ENCODE results near the gene EFS.
A peak's percentile ranks its signal among the peaks of the same experiment; 100 is the strongest.
"Not testable (repeated sequence)": the region's sequence is repeated elsewhere in the genome, so short reads cannot be mapped to it uniquely, and the experiment has no call there.

The EFS gene

GRCh38 chr14:23347406-23348296 is 17.3 kb downstream of the EFS start:
- H3K4me3 Mint-ChIP-seq, result no peak overlapping the region
- H3K27ac Mint-ChIP-seq, result no peak overlapping the region
- H3K9me3 Mint-ChIP-seq (ENCODE audit: low read depth), result no peaks in the 10 kb centered on the region
- H3K36me3 Mint-ChIP-seq, result peaks cover 2% of the 10 kb centered on the region
- H3K4me1 Mint-ChIP-seq (ENCODE audit: low read depth), result peaks cover 4% of the 10 kb centered on the region
- H3K27me3 Mint-ChIP-seq, result peaks cover 6% of the 10 kb centered on the region

GRCh38 chr14:23346693-23347405 is 18.1 kb downstream of the EFS start:
- H3K27ac Mint-ChIP-seq, result no peak overlapping the region
- peaks cover 2% of the 10 kb centered on the region for H3K36me3 Mint-ChIP-seq
- peaks cover 6% of the 10 kb centered on the region for H3K27me3 Mint-ChIP-seq
- H3K9me3 Mint-ChIP-seq (ENCODE audit: low read depth), result no peaks in the 10 kb centered on the region
- H3K4me1 Mint-ChIP-seq (ENCODE audit: low read depth), result peaks cover 4% of the 10 kb centered on the region
- no peak overlapping the region for H3K4me3 Mint-ChIP-seq

GRCh38 chr14:23345987-23346692 is 18.8 kb downstream of the EFS start:
- H3K27me3 Mint-ChIP-seq, result peaks cover 4% of the 10 kb centered on the region
- peaks cover 2% of the 10 kb centered on the region for H3K4me1 Mint-ChIP-seq (ENCODE audit: low read depth)
- no peak overlapping the region for H3K4me3 Mint-ChIP-seq
- peaks cover 2% of the 10 kb centered on the region for H3K36me3 Mint-ChIP-seq
- H3K9me3 Mint-ChIP-seq (ENCODE audit: low read depth), result no peaks in the 10 kb centered on the region
- no peak overlapping the region for H3K27ac Mint-ChIP-seq

- Mint-ChIP-seq H3K4me1 (ENCODE audit: low read depth) (no peaks in the 10 kb centered on the region), H3K9me3 (ENCODE audit: low read depth) (no peaks in the 10 kb centered on the region), H3K4me3 (no peak overlapping the region), H3K36me3 (no peaks in the 10 kb centered on the region), H3K27me3 (no peaks in the 10 kb centered on the region), H3K27ac (no peak overlapping the region)
Observed at GRCh38 chr14:23344481-23344880, 20.5 kb downstream of the EFS start.

GRCh38 chr14:23339506-23340268 is 25.3 kb downstream of the EFS start:
- Mint-ChIP-seq H3K4me3 (no peak overlapping the region), H3K36me3 (no peaks in the 10 kb centered on the region), H3K27me3 (peaks cover 5% of the 10 kb centered on the region)

GRCh38 chr14:23335623-23336022 is 29.3 kb downstream of the EFS start:
- H3K4me3 Mint-ChIP-seq, result no peak overlapping the region
- no peaks in the 10 kb centered on the region for H3K4me1 Mint-ChIP-seq (ENCODE audit: low read depth)
- peaks cover 5% of the 10 kb centered on the region for H3K27me3 Mint-ChIP-seq
- no peaks in the 10 kb centered on the region for H3K36me3 Mint-ChIP-seq
- no peak overlapping the region for H3K27ac Mint-ChIP-seq
- no peaks in the 10 kb centered on the region for H3K9me3 Mint-ChIP-seq (ENCODE audit: low read depth)

More at GRCh38 chr14:23339506-23340268, 25.3 kb downstream of the EFS start:
- H3K27ac Mint-ChIP-seq, result no peak overlapping the region
- no peaks in the 10 kb centered on the region for H3K4me1 Mint-ChIP-seq (ENCODE audit: low read depth)
- H3K9me3 Mint-ChIP-seq (ENCODE audit: low read depth), result no peaks in the 10 kb centered on the region

GRCh38 chr14:23327947-23328744 is 36.8 kb downstream of the EFS start:
- no peaks in the 10 kb centered on the region for H3K27me3 Mint-ChIP-seq
- H3K36me3 Mint-ChIP-seq, result peaks cover 5% of the 10 kb centered on the region
- peaks cover 8% of the 10 kb centered on the region for H3K4me1 Mint-ChIP-seq (ENCODE audit: low read depth)
- no peak overlapping the region for H3K27ac Mint-ChIP-seq
- no peaks in the 10 kb centered on the region for H3K9me3 Mint-ChIP-seq (ENCODE audit: low read depth)
- no peak overlapping the region for H3K4me3 Mint-ChIP-seq

- peaks cover 14% of the 10 kb centered on the region for H3K36me3 Mint-ChIP-seq
- peak overlapping the region; percentile 58 for H3K27ac Mint-ChIP-seq
- H3K27me3 Mint-ChIP-seq, result no peaks in the 10 kb centered on the region
- no peaks in the 10 kb centered on the region for H3K9me3 Mint-ChIP-seq (ENCODE audit: low read depth)
- peaks cover 18% of the 10 kb centered on the region for H3K4me1 Mint-ChIP-seq (ENCODE audit: low read depth)
- H3K4me3 Mint-ChIP-seq, result no peak overlapping the region
Observed at GRCh38 chr14:23326491-23327332, 38.3 kb downstream of the EFS start.

GRCh38 chr14:23325746-23326145 is 39.2 kb downstream of the EFS start:
- not testable (repeated sequence) for H3K27me3 Mint-ChIP-seq, H3K4me3 Mint-ChIP-seq, H3K27ac Mint-ChIP-seq

GRCh38 chr14:23324993-23325392 is 40.0 kb downstream of the EFS start:
- peaks cover 26% of the 10 kb centered on the region for H3K4me1 Mint-ChIP-seq (ENCODE audit: low read depth)
- H3K9me3 Mint-ChIP-seq (ENCODE audit: low read depth), result no peaks in the 10 kb centered on the region
- H3K36me3 Mint-ChIP-seq, result peaks cover 14% of the 10 kb centered on the region
- H3K4me3 Mint-ChIP-seq, result no peak overlapping the region
- no peak overlapping the region for H3K27ac Mint-ChIP-seq
- no peaks in the 10 kb centered on the region for H3K27me3 Mint-ChIP-seq

More at GRCh38 chr14:23325746-23326145, 39.2 kb downstream of the EFS start:
- H3K4me1 Mint-ChIP-seq (ENCODE audit: low read depth), result peaks cover 18% of the 10 kb centered on the region
- H3K36me3 Mint-ChIP-seq, result peaks cover 14% of the 10 kb centered on the region
- H3K9me3 Mint-ChIP-seq (ENCODE audit: low read depth), result not testable (repeated sequence)

GRCh38 chr14:23324455-23324846 is 40.5 kb downstream of the EFS start:
- Mint-ChIP-seq H3K4me3 (no peak overlapping the region), H3K9me3 (ENCODE audit: low read depth) (no peaks in the 10 kb centered on the region), H3K4me1 (ENCODE audit: low read depth) (peaks cover 28% of the 10 kb centered on the region), H3K27me3 (no peaks in the 10 kb centered on the region), H3K27ac (no peak overlapping the region), H3K36me3 (peaks cover 16% of the 10 kb centered on the region)

- Mint-ChIP-seq H3K4me3 (no peak overlapping the region), H3K4me1 (ENCODE audit: low read depth) (peaks cover 28% of the 10 kb centered on the region), H3K36me3 (peaks cover 16% of the 10 kb centered on the region), H3K9me3 (ENCODE audit: low read depth) (no peaks in the 10 kb centered on the region), H3K27ac (peak overlapping the region; percentile 28), H3K27me3 (no peaks in the 10 kb centered on the region)
Observed at GRCh38 chr14:23323838-23324454, 41.0 kb downstream of the EFS start.
